ENCODE measurements around the gene LRRFIP1. TPM values are rescaled to one million over a fixed set of nuclear protein-coding genes. Genes with fewer than 3 reads are reported as not detected.

Gene LRRFIP1
- polyA plus RNA-seq, 1 donor from 2014 or later, result 96.3 TPM

GRCh38 chr2:237806334-237806733, 178.9 kb downstream of the LRRFIP1 start:
- H3K36me3 ChIP-seq (ENCODE audit: insufficient read depth, low read length), result no peaks in the 10 kb centered on the region
- no peaks in the 10 kb centered on the region for H3K27me3 ChIP-seq (ENCODE audit: insufficient read depth, low read depth, low read length)
- no peaks in the 10 kb centered on the region for H3F3A ChIP-seq (ENCODE audit: insufficient read depth, low read length, poor library complexity, severe bottlenecking)
- no peaks in the 10 kb centered on the region for H3K79me2 ChIP-seq (replicated peaks; ENCODE audit: insufficient read depth, low read length)
- no peak overlapping the region for H3K4me2 ChIP-seq (ENCODE audit: low read length)
- no peak overlapping the region for H3K27ac ChIP-seq (ENCODE audit: low read length)
- H3K9ac ChIP-seq (ENCODE audit: low read length), result no peak overlapping the region
- TF ChIP-seq EP300 (conservative IDR thresholded peaks at IDR 0.05; ENCODE audit: poor library complexity, severe bottlenecking) (no peak), POLR2AphosphoS5 (IDR thresholded peaks at IDR 0.05) (no peak), EZH2 (IDR thresholded peaks at IDR 0.05; ENCODE audit: borderline replicate concordance, insufficient read depth, low read length, poor library complexity, severe bottlenecking) (no peak), RAD21 (conservative IDR thresholded peaks at IDR 0.05) (no peak), TAF1 (IDR thresholded peaks at IDR 0.05; ENCODE audit: low read depth) (no peak), SMC3 (conservative IDR thresholded peaks at IDR 0.05; ENCODE audit: poor library complexity) (no peak), MXI1 (conservative IDR thresholded peaks at IDR 0.05; ENCODE audit: poor library complexity, severe bottlenecking) (no peak), CTCF (IDR thresholded peaks at IDR 0.05; ENCODE audit: poor library complexity, severe bottlenecking) (no peak)
- H3K9me2 ChIP-seq (ENCODE audit: insufficient read depth, low read length), result no peaks in the 10 kb centered on the region
- H2AFZ ChIP-seq (ENCODE audit: low read depth, low read length), result no peak overlapping the region
- H3K9me3 ChIP-seq (ENCODE audit: low read length), result no peaks in the 10 kb centered on the region
- no peaks in the 10 kb centered on the region for H4K20me1 ChIP-seq (ENCODE audit: insufficient read depth)
- no peak overlapping the region for H3K4me3 ChIP-seq (ENCODE audit: low read length)

GRCh38 chr2:237815637-237816036, 188.2 kb downstream of the LRRFIP1 start:
- Histone ChIP-seq H3K4me3 (ENCODE audit: low read length) (no peak overlapping the region), H3K9me3 (ENCODE audit: low read length) (no peaks in the 10 kb centered on the region), H3K27ac (ENCODE audit: low read length) (no peak overlapping the region), H3F3A (ENCODE audit: insufficient read depth, low read length, poor library complexity, severe bottlenecking) (no peaks in the 10 kb centered on the region), H4K20me1 (ENCODE audit: insufficient read depth) (no peaks in the 10 kb centered on the region), H3K9ac (ENCODE audit: low read length) (no peak overlapping the region), H3K9me2 (ENCODE audit: insufficient read depth, low read length) (no peaks in the 10 kb centered on the region), H3K4me2 (ENCODE audit: low read length) (no peak overlapping the region), H3K79me2 (replicated peaks; ENCODE audit: insufficient read depth, low read length) (no peaks in the 10 kb centered on the region), H3K27me3 (ENCODE audit: insufficient read depth, low read depth, low read length) (no peaks in the 10 kb centered on the region), H2AFZ (ENCODE audit: low read depth, low read length) (no peak overlapping the region), H3K36me3 (ENCODE audit: insufficient read depth, low read length) (no peaks in the 10 kb centered on the region)
- TF ChIP-seq SMC3 (conservative IDR thresholded peaks at IDR 0.05; ENCODE audit: poor library complexity), result no peak
- no peak for TF ChIP-seq RAD21 (conservative IDR thresholded peaks at IDR 0.05)
- no peak for TF ChIP-seq CTCF (IDR thresholded peaks at IDR 0.05; ENCODE audit: poor library complexity, severe bottlenecking)

GRCh38 chr2:237816531-237816930, 189.1 kb downstream of the LRRFIP1 start:
- Histone ChIP-seq H2AFZ (ENCODE audit: low read depth, low read length) (no peak overlapping the region), H3K27me3 (ENCODE audit: insufficient read depth, low read depth, low read length) (no peaks in the 10 kb centered on the region), H3K9me2 (ENCODE audit: insufficient read depth, low read length) (no peaks in the 10 kb centered on the region), H3F3A (ENCODE audit: insufficient read depth, low read length, poor library complexity, severe bottlenecking) (no peaks in the 10 kb centered on the region), H3K9ac (ENCODE audit: low read length) (no peak overlapping the region), H3K4me3 (ENCODE audit: low read length) (no peak overlapping the region), H3K9me3 (ENCODE audit: low read length) (no peaks in the 10 kb centered on the region), H3K4me2 (ENCODE audit: low read length) (no peak overlapping the region), H4K20me1 (ENCODE audit: insufficient read depth) (no peaks in the 10 kb centered on the region), H3K27ac (ENCODE audit: low read length) (no peak overlapping the region), H3K36me3 (ENCODE audit: insufficient read depth, low read length) (no peaks in the 10 kb centered on the region), H3K79me2 (replicated peaks; ENCODE audit: insufficient read depth, low read length) (no peaks in the 10 kb centered on the region)
- no peak for TF ChIP-seq EP300 (conservative IDR thresholded peaks at IDR 0.05; ENCODE audit: poor library complexity, severe bottlenecking)
- no peak for TF ChIP-seq TAF1 (IDR thresholded peaks at IDR 0.05; ENCODE audit: low read depth)
- TF ChIP-seq MXI1 (conservative IDR thresholded peaks at IDR 0.05; ENCODE audit: poor library complexity, severe bottlenecking), result no peak
- TF ChIP-seq REST (IDR thresholded peaks at IDR 0.05; ENCODE audit: borderline replicate concordance), result no peak
- TF ChIP-seq CTCF (IDR thresholded peaks at IDR 0.05; ENCODE audit: poor library complexity, severe bottlenecking), result no peak
- TF ChIP-seq EZH2 (IDR thresholded peaks at IDR 0.05; ENCODE audit: borderline replicate concordance, insufficient read depth, low read length, poor library complexity, severe bottlenecking), result no peak
- no peak for TF ChIP-seq RAD21 (conservative IDR thresholded peaks at IDR 0.05)
- TF ChIP-seq POLR2AphosphoS5 (IDR thresholded peaks at IDR 0.05), result no peak
- no peak for TF ChIP-seq SMC3 (conservative IDR thresholded peaks at IDR 0.05; ENCODE audit: poor library complexity)
